Muscle of leg (tissue), 11 donors: ENCODE data around the gene FMC1. TPM values are rescaled to one million over a fixed set of nuclear protein-coding genes. Genes with fewer than 3 reads are reported as not detected.

Experiments
- DNase-seq: peaks from one replicate; pipeline ENCODE4 v3.0.0; 2013
- H3K27ac ChIP-seq: one replicate; pipeline ENCODE4 v1.5.1; 2013; ENCODE audit warnings: mild to moderate bottlenecking, low read length, control low read depth
- H3K27me3 ChIP-seq: one replicate; pipeline ENCODE4 v1.6.1; 2013; ENCODE audit warnings: low read length; ENCODE audit not compliant: control insufficient read depth, insufficient read depth
- H3K36me3 ChIP-seq: one replicate; pipeline ENCODE4 v1.6.1; 2013; ENCODE audit warnings: low read length; ENCODE audit not compliant: control insufficient read depth, insufficient read depth
- H3K4me1 ChIP-seq: one replicate; pipeline ENCODE4 v1.6.1; 2013; ENCODE audit warnings: low read length; ENCODE audit not compliant: control insufficient read depth, insufficient read depth
- H3K4me3 ChIP-seq: one replicate; pipeline ENCODE4 v1.5.1; 2013; ENCODE audit warnings: low read length, control low read depth
- H3K9me3 ChIP-seq: replicated peaks from 2 replicates; pipeline ENCODE4 v1.6.1; 2013; ENCODE audit warnings: low read depth, low read length; ENCODE audit not compliant: control insufficient read depth
- WGBS: methylation state at CpG from one replicate; pipeline ENCODE4 v1.1.5; 2013; ENCODE audit warnings: missing lambda C conversion rate; ENCODE audit not compliant: insufficient coverage; 5-methylcytosine and 5-hydroxymethylcytosine counted together
- polyA plus RNA-seq, 8 donors: library from polyadenylated mRNA; unstranded; fragments of 120-200 nt; gene quantifications; one replicate each; pipeline versions ENCODE4 v1.2.1 to v1.2.3, GENCODE V29; 2013; ENCODE audit warnings: inconsistent platforms in 1 of 8, low replicate concordance in 1 of 8; ENCODE audit not compliant: insufficient read length in 8 of 8, insufficient read depth in 1 of 8
- total RNA-seq: library from RNA; stranded (reverse); fragments of 120-200 nt; gene quantifications from one replicate; pipeline ENCODE4 v1.2.4, GENCODE V29; 2013

FMC1 gene
- total and polyA plus RNA-seq, 9 donors = 13.5 to 22.7 (median 17.8) TPM

- H3K4me1 ChIP-seq = no peaks in the 10 kb centered on the region
- H3K27me3 ChIP-seq = no peaks in the 10 kb centered on the region
- H3K9me3 ChIP-seq = peaks cover 5% of the 10 kb centered on the region
- H3K27ac ChIP-seq = no peak overlapping the region
- H3K36me3 ChIP-seq = no peaks in the 10 kb centered on the region
- 93% methylated on average over 2 of the region's 4 CpGs for WGBS
- DNase-seq = no peak
- H3K4me3 ChIP-seq = no peak overlapping the region
Observed at GRCh38 chr7:139334399-139335150, 6.6 kb upstream of the FMC1 start.

- Histone ChIP-seq H3K4me1 (peaks cover 9% of the 10 kb centered on the region), H3K36me3 (peaks cover 1% of the 10 kb centered on the region), H3K9me3 (peaks cover 10% of the 10 kb centered on the region), H3K27me3 (no peaks in the 10 kb centered on the region), H3K27ac (no peak overlapping the region), H3K4me3 (no peak overlapping the region)
- 100% methylated on average over 2 of the region's 2 CpGs for WGBS
- no peak for DNase-seq
Observed at GRCh38 chr7:139339025-139339424, 2.1 kb upstream of the FMC1 start.

GRCh38 chr7:139339698-139340036 lies 1.5 kb upstream of the FMC1 start:
- Histone ChIP-seq H3K27me3 (no peaks in the 10 kb centered on the region), H3K36me3 (peaks cover 2% of the 10 kb centered on the region), H3K4me3 (peak overlapping the region; percentile 88), H3K4me1 (peaks cover 9% of the 10 kb centered on the region), H3K27ac (peak overlapping the region; percentile 99), H3K9me3 (peaks cover 10% of the 10 kb centered on the region)
- 80% methylated on average over 4 of the region's 13 CpGs for WGBS
- DNase-seq = no peak

GRCh38 chr7:139340037-139340807 lies 915 bp upstream of the FMC1 start:
- Histone ChIP-seq H3K4me1 (peaks cover 9% of the 10 kb centered on the region), H3K36me3 (peaks cover 2% of the 10 kb centered on the region), H3K9me3 (peaks cover 10% of the 10 kb centered on the region), H3K27ac (peak overlapping the region; percentile 99), H3K4me3 (peak overlapping the region; percentile 88), H3K27me3 (no peaks in the 10 kb centered on the region)
- under 1% methylated on average over 53 of the region's 66 CpGs for WGBS
- peak; percentile 100 for DNase-seq

- no peak for DNase-seq
- H3K27me3 ChIP-seq = no peaks in the 10 kb centered on the region
- peak overlapping the region; percentile 88 for H3K4me3 ChIP-seq
- H3K36me3 ChIP-seq = peaks cover 6% of the 10 kb centered on the region
- 0% methylated on average over 5 of the region's 9 CpGs for WGBS
- peaks cover 10% of the 10 kb centered on the region for H3K9me3 ChIP-seq
- peaks cover 9% of the 10 kb centered on the region for H3K4me1 ChIP-seq
- H3K27ac ChIP-seq = peak overlapping the region; percentile 99
Observed at GRCh38 chr7:139340808-139341057, 404 bp upstream of the FMC1 start.

GRCh38 chr7:139341776-139342226 lies 664 bp downstream of the FMC1 start:
- Histone ChIP-seq H3K36me3 (peaks cover 10% of the 10 kb centered on the region), H3K27ac (peak overlapping the region; percentile 99), H3K4me3 (peak overlapping the region; percentile 88), H3K4me1 (peaks cover 9% of the 10 kb centered on the region), H3K27me3 (no peaks in the 10 kb centered on the region), H3K9me3 (peaks cover 10% of the 10 kb centered on the region)
- DNase-seq = no peak
- 0% methylated on average over 2 of the region's 9 CpGs for WGBS

GRCh38 chr7:139345042-139345441 lies 3.9 kb downstream of the FMC1 start:
- DNase-seq = no peak
- H3K9me3 ChIP-seq = peaks cover under 1% of the 10 kb centered on the region
- H3K27me3 ChIP-seq = no peaks in the 10 kb centered on the region
- no peak overlapping the region for H3K27ac ChIP-seq
- H3K4me3 ChIP-seq = no peak overlapping the region
- WGBS = no CpG with 5 or more reads among the region's 1 CpG
- H3K4me1 ChIP-seq = peaks cover 9% of the 10 kb centered on the region
- H3K36me3 ChIP-seq = peaks cover 12% of the 10 kb centered on the region

- H3K4me1 ChIP-seq = no peaks in the 10 kb centered on the region
- H3K4me3 ChIP-seq = no peak overlapping the region
- peaks cover 11% of the 10 kb centered on the region for H3K36me3 ChIP-seq
- no peaks in the 10 kb centered on the region for H3K27me3 ChIP-seq
- no peak overlapping the region for H3K27ac ChIP-seq
- 100% methylated on average over 2 of the region's 2 CpGs for WGBS
- H3K9me3 ChIP-seq = no peaks in the 10 kb centered on the region
- no peak for DNase-seq
Observed at GRCh38 chr7:139351027-139351426, 9.9 kb downstream of the FMC1 start.

- Histone ChIP-seq H3K36me3 (peaks cover 5% of the 10 kb centered on the region), H3K27ac (no peak overlapping the region), H3K4me1 (peaks cover 3% of the 10 kb centered on the region), H3K27me3 (no peaks in the 10 kb centered on the region), H3K9me3 (no peaks in the 10 kb centered on the region), H3K4me3 (no peak overlapping the region)
- no CpG with 5 or more reads among the region's 2 CpGs for WGBS
- no peak for DNase-seq
Observed at GRCh38 chr7:139354729-139355128, 13.6 kb downstream of the FMC1 start.

- H3K4me3 ChIP-seq = no peak overlapping the region
- DNase-seq = no peak
- peaks cover 3% of the 10 kb centered on the region for H3K4me1 ChIP-seq
- no peak overlapping the region for H3K27ac ChIP-seq
- no peaks in the 10 kb centered on the region for H3K9me3 ChIP-seq
- peaks cover 5% of the 10 kb centered on the region for H3K36me3 ChIP-seq
- no CpG with 5 or more reads among the region's 1 CpG for WGBS
- H3K27me3 ChIP-seq = no peaks in the 10 kb centered on the region
Observed at GRCh38 chr7:139355320-139355719, 14.2 kb downstream of the FMC1 start.
